Tibial artery (tissue), 4 donors: ENCODE measurements around the gene ZC3H12A.

Experiments used
- DNase-seq, 2 donors: peaks; one replicate each; pipeline ENCODE4 v3.0.0-alpha.2; 2019
- H3K27ac ChIP-seq, 2 donors: fragments of 200-600 bp; sonication (generic) in 1 of 2; 1 replicate in 1 of 2; 2 replicates in 1 of 2; pipeline ENCODE4 v1.5.1; 2018 to 2019; ENCODE audit warnings: mild to moderate bottlenecking in 1 of 2
- H3K27me3 ChIP-seq, 2 donors: fragments of 200-600 bp; sonication (generic) in 1 of 2; one replicate each; pipeline versions ENCODE4 v1.5.1 to v1.6.0; 2016 to 2019
- H3K36me3 ChIP-seq, 3 donors: fragments of 200-600 bp; sonication (generic) in 2 of 3; one replicate each; pipeline ENCODE4 v1.5.1; 2016 to 2019; ENCODE audit warnings: mild to moderate bottlenecking in 2 of 3
- H3K4me1 ChIP-seq, 4 donors: fragments of 200-600 bp; sonication (generic) in 2 of 4; 1 replicate in 3 of 4; 2 replicates in 1 of 4; pipeline ENCODE4 v1.5.1; 2016 to 2019
- H3K4me3 ChIP-seq, 2 donors: fragments of 200-600 bp; sonication (generic) in 1 of 2; 1 replicate in 1 of 2; 2 replicates in 1 of 2; pipeline ENCODE4 v1.5.1; 2018 to 2019; ENCODE audit warnings: mild to moderate bottlenecking in 2 of 2
- H3K9me3 ChIP-seq, 3 donors: fragments of 200-600 bp; sonication (generic) in 1 of 3; one replicate each; pipeline ENCODE4 v1.5.1; 2016 to 2019
- CTCF ChIP-seq, 2 experiments: fragments of 200-600 bp in 1 of 2; fragments of 450-650 bp in 1 of 2; IDR thresholded peaks; one replicate each; pipeline ENCODE4 v1.5.1; 2017 to 2019; ENCODE audit warnings: antibody characterized with exemption in 2 of 2, mild to moderate bottlenecking in 1 of 2, moderate library complexity in 1 of 2
- intact Hi-C: fragments of 100-400 bp; cut with DNase I; formaldehyde crosslinking; loops from one replicate; pipeline ENCODE4 v1.15.0; 2023; ENCODE audit warnings: low total_unique reads

Gene ZC3H12A

GRCh38 chr1:37476460-37477197 is 2.2 kb downstream of the ZC3H12A start:
- TF ChIP-seq CTCF (IDR thresholded peaks at IDR 0.05), result no peak
- peak overlapping the region; percentile 97 to 99 for H3K27ac ChIP-seq
- peaks cover 16 to 34% (median 25%) of the 10 kb centered on the region in 3 donors for H3K36me3 ChIP-seq
- peak; percentile 87 to 96 for DNase-seq
- H3K9me3 ChIP-seq, result no peaks in the 10 kb centered on the region
- H3K4me1 ChIP-seq, result peaks cover 0 to 85% (median 79%) of the 10 kb centered on the region in 4 donors
- peak overlapping the region; percentile 89 to 96 for H3K4me3 ChIP-seq
- intact Hi-C loops, result no loop called here
- no peaks in the 10 kb centered on the region for H3K27me3 ChIP-seq

GRCh38 chr1:37477198-37477931 is 3.0 kb downstream of the ZC3H12A start:
- Histone ChIP-seq H3K4me3 (peak overlapping the region; percentile 89 to 96), H3K4me1 (peaks cover 0 to 78% (median 72%) of the 10 kb centered on the region in 4 donors), H3K9me3 (no peaks in the 10 kb centered on the region), H3K27me3 (no peaks in the 10 kb centered on the region), H3K27ac (peak overlapping the region; percentile 97 to 99), H3K36me3 (peaks cover 23 to 42% (median 33%) of the 10 kb centered on the region in 3 donors)
- intact Hi-C loops, result no loop called here
- peak in 1 of 2 donors; percentile 31 for DNase-seq
- no peak for TF ChIP-seq CTCF (IDR thresholded peaks at IDR 0.05)

- peak overlapping the region; percentile 97 to 99 for H3K27ac ChIP-seq
- H3K9me3 ChIP-seq, result no peaks in the 10 kb centered on the region
- no peaks in the 10 kb centered on the region for H3K27me3 ChIP-seq
- intact Hi-C loops, result no loop called here
- H3K36me3 ChIP-seq, result peaks cover 29 to 47% (median 38%) of the 10 kb centered on the region in 3 donors
- TF ChIP-seq CTCF (IDR thresholded peaks at IDR 0.05), result no peak
- H3K4me3 ChIP-seq, result peak overlapping the region; percentile 89 to 96
- no peak for DNase-seq
- peaks cover 0 to 74% (median 66%) of the 10 kb centered on the region in 4 donors for H3K4me1 ChIP-seq
Measured at GRCh38 chr1:37477946-37478345, 3.6 kb downstream of the ZC3H12A start.

- Histone ChIP-seq H3K36me3 (peaks cover 34 to 53% (median 44%) of the 10 kb centered on the region in 3 donors), H3K4me1 (peaks cover 0 to 69% (median 63%) of the 10 kb centered on the region in 4 donors), H3K4me3 (peak overlapping the region; percentile 45 to 52), H3K27me3 (no peaks in the 10 kb centered on the region), H3K27ac (peak overlapping the region; percentile 97 to 99), H3K9me3 (no peaks in the 10 kb centered on the region)
- no peak for TF ChIP-seq CTCF (IDR thresholded peaks at IDR 0.05)
- intact Hi-C loops, result no loop called here
- no peak for DNase-seq
Measured at GRCh38 chr1:37478451-37478881, 4.1 kb downstream of the ZC3H12A start.

- intact Hi-C loops, result no loop called here
- peaks cover 0 to 66% (median 61%) of the 10 kb centered on the region in 4 donors for H3K4me1 ChIP-seq
- no peaks in the 10 kb centered on the region for H3K9me3 ChIP-seq
- H3K27ac ChIP-seq, result peak overlapping the region; percentile 97 to 99
- H3K36me3 ChIP-seq, result peaks cover 35 to 57% (median 48%) of the 10 kb centered on the region in 3 donors
- no peaks in the 10 kb centered on the region for H3K27me3 ChIP-seq
- no peak for TF ChIP-seq CTCF (IDR thresholded peaks at IDR 0.05)
- no peak for DNase-seq
- H3K4me3 ChIP-seq, result peak overlapping the region; percentile 45 to 52
Measured at GRCh38 chr1:37478890-37479254, 4.5 kb downstream of the ZC3H12A start.
